ENCODE measurements around the gene PTPN11.

DNA sequence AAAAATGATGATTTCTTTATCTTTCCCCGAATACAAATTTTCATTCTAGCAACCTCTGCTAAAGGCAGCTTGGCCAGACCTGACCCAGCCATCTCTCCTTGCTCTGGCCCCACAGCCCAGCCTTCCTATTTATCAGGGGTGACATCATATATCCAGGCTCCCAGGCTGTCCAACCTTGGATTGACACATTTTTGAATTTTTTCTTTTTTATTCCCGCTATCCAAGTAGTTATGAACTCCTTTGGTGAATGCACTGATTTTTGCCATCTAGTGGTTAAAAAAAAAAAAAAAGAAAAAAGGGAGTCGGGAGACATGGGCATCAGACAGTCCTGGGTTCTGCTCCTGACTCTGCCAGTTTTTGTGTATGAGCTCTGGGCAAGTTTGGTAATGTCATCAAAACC lies 120.5 kb downstream of the PTPN11 start:
- TF ChIP-seq ZNF274 (IDR thresholded peaks at IDR 0.05; ENCODE audit: insufficient read depth, insufficient read length) (no peak), SRF (IDR thresholded peaks at IDR 0.05; ENCODE audit: low read depth in 2 of 2, low read length in 2 of 2) (no peak), POLR2A (IDR thresholded peaks at IDR 0.05; ENCODE audit: low read depth, low read length) (no peak), EED (IDR thresholded peaks at IDR 0.05; ENCODE audit: low read depth) (no peak), CEBPB (IDR thresholded peaks at IDR 0.05; ENCODE audit: borderline replicate concordance in 1 of 2, low read depth in 2 of 2, low read length in 2 of 2) (no peak), YY1 (IDR thresholded peaks at IDR 0.05; ENCODE audit: low read depth, low read length) (no peak), NR2C2 (IDR thresholded peaks at IDR 0.05; ENCODE audit: borderline replicate concordance, control insufficient read depth, insufficient read length, low read depth) (no peak), KDM1A (IDR thresholded peaks at IDR 0.05; ENCODE audit: borderline replicate concordance) (no peak), EZH2 (IDR thresholded peaks at IDR 0.05; ENCODE audit: borderline replicate concordance, control insufficient read depth, low read depth, low read length) (no peak), NFIC (IDR thresholded peaks at IDR 0.05; ENCODE audit: low read depth, low read length) (no peak)
- TF ChIP-seq, protein P1, sequence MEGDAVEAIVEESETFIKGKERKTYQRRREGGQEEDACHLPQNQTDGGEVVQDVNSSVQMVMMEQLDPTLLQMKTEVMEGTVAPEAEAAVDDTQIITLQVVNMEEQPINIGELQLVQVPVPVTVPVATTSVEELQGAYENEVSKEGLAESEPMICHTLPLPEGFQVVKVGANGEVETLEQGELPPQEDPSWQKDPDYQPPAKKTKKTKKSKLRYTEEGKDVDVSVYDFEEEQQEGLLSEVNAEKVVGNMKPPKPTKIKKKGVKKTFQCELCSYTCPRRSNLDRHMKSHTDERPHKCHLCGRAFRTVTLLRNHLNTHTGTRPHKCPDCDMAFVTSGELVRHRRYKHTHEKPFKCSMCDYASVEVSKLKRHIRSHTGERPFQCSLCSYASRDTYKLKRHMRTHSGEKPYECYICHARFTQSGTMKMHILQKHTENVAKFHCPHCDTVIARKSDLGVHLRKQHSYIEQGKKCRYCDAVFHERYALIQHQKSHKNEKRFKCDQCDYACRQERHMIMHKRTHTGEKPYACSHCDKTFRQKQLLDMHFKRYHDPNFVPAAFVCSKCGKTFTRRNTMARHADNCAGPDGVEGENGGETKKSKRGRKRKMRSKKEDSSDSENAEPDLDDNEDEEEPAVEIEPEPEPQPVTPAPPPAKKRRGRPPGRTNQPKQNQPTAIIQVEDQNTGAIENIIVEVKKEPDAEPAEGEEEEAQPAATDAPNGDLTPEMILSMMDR (IDR thresholded peaks at IDR 0.05 in 2 of 3, conservative IDR thresholded peaks at IDR 0.05 in 1 of 3; ENCODE audit: control insufficient read depth in 2 of 3, extremely low read depth in 1 of 3, insufficient read depth in 1 of 3, low read depth in 3 of 3, low read length in 3 of 3): no peak
- TF ChIP-seq, protein P2, sequence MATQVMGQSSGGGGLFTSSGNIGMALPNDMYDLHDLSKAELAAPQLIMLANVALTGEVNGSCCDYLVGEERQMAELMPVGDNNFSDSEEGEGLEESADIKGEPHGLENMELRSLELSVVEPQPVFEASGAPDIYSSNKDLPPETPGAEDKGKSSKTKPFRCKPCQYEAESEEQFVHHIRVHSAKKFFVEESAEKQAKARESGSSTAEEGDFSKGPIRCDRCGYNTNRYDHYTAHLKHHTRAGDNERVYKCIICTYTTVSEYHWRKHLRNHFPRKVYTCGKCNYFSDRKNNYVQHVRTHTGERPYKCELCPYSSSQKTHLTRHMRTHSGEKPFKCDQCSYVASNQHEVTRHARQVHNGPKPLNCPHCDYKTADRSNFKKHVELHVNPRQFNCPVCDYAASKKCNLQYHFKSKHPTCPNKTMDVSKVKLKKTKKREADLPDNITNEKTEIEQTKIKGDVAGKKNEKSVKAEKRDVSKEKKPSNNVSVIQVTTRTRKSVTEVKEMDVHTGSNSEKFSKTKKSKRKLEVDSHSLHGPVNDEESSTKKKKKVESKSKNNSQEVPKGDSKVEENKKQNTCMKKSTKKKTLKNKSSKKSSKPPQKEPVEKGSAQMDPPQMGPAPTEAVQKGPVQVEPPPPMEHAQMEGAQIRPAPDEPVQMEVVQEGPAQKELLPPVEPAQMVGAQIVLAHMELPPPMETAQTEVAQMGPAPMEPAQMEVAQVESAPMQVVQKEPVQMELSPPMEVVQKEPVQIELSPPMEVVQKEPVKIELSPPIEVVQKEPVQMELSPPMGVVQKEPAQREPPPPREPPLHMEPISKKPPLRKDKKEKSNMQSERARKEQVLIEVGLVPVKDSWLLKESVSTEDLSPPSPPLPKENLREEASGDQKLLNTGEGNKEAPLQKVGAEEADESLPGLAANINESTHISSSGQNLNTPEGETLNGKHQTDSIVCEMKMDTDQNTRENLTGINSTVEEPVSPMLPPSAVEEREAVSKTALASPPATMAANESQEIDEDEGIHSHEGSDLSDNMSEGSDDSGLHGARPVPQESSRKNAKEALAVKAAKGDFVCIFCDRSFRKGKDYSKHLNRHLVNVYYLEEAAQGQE (IDR thresholded peaks at IDR 0.05; ENCODE audit: low read depth, low read length): no peak

Measured in GM12878 (cell line).